Smooth muscle cell of trachea (primary cell): ENCODE results near the gene KRR1. TPM values are rescaled to one million over a fixed set of nuclear protein-coding genes. Genes with fewer than 3 reads are reported as not detected.

ENCODE experiments used
- total RNA-seq: library from RNA; depleted of rRNA; stranded (reverse); fragments of >200 nt; gene quantifications from 2 replicates; pipeline ENCODE4 v1.2.1, GENCODE V29; 2014

The KRR1 gene
- 38.4 and 89.6 TPM in 2 replicates for total RNA-seq

GRCh38 chr12:75511116-75512048 lies at the start of gene KRR1:
KRR1 (minus strand) TSS chr12:75511609; CDS start chr12:75511597, 12 bp downstream.

GRCh38 chr12:75480469-75480949 lies 30.9 kb downstream of the KRR1 start, which contains the start of gene GLIPR1:
GLIPR1 (plus strand) TSS chr12:75480755; CDS start chr12:75480881, 126 bp downstream.

Other genes with a start within 250 kb of the KRR1 start
- gene CAPS2, start 181.3 kb downstream of the KRR1 start, total RNA-seq: 10.4 and 14.8 TPM in 2 replicates
- 1.0 TPM in 1 of 2 replicates, not detected in the other for gene GLIPR1L1, start 176.9 kb downstream of the KRR1 start, total RNA-seq
- 1.3 TPM in 2 replicates for gene GLIPR1L2, start 120.5 kb downstream of the KRR1 start, total RNA-seq
- 43.7 and 71.6 TPM in 2 replicates for gene GLIPR1, start 30.9 kb downstream of the KRR1 start, total RNA-seq